GM12801 (cell line): Measurements from ENCODE around the gene CYTH4.

Source experiments
- CTCF ChIP-seq: IDR thresholded peaks from one replicate; pipeline ENCODE4 v1.5.1; 2011; ENCODE audit warnings: control low read depth; ENCODE audit not compliant: insufficient read length; ENCODE audit errors: extremely low read depth

CYTH4 gene

GRCh38 chr22:37310815-37311595 is 28.7 kb downstream of the CYTH4 start:
- no peak for TF ChIP-seq CTCF

- no peak for TF ChIP-seq CTCF
Measured at GRCh38 chr22:37311761-37312312, 29.5 kb downstream of the CYTH4 start.

- TF ChIP-seq CTCF: no peak
Measured at GRCh38 chr22:37312549-37313183, 30.4 kb downstream of the CYTH4 start.

- TF ChIP-seq CTCF: no peak
Measured at GRCh38 chr22:37313376-37314314, 31.3 kb downstream of the CYTH4 start.

GRCh38 chr22:37314315-37315074 is 32.2 kb downstream of the CYTH4 start:
- no peak for TF ChIP-seq CTCF

GRCh38 chr22:37316405-37316804 is 34.1 kb downstream of the CYTH4 start:
- TF ChIP-seq CTCF: no peak
